HG03108 (cell line): ENCODE data around the gene IBTK.
A peak's percentile ranks its signal among the peaks of the same experiment; 100 is the strongest.
"Not testable (repeated sequence)": the region's sequence is repeated elsewhere in the genome, so short reads cannot be mapped to it uniquely, and the experiment has no call there.

ENCODE experiments used
- ATAC-seq: cut with Tn5 transposase; IDR thresholded peaks from one replicate; pipeline ENCODE4 v1.9.1; 2021; ENCODE audit warnings: moderate library complexity; ENCODE audit not compliant: unreplicated experiment

The IBTK gene

DNA sequence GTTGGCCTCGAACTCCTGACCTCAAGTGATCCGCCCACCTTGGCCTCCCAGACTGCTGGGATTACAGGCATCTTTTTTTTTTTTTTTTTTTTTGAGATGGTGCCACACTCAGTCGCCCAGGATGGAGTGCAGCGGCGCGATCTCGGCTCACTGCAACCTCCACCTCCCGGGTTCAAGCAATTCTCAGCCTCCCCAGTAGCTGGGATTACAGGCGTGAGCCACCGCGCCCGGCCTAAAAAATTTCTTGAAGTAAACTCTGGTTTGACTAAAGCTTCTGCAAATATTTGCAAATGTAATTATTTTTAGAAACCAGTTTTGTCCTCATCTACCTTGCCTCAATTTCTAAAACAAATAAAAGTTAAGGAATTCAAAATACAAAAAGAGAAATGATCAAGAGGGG lies 1.2 kb downstream of the IBTK start:
- ATAC-seq: no peak

- no peak for ATAC-seq
These were observed 2.2 kb downstream of the IBTK start for GRCh38 chr6:82245376-82245775.

DNA sequence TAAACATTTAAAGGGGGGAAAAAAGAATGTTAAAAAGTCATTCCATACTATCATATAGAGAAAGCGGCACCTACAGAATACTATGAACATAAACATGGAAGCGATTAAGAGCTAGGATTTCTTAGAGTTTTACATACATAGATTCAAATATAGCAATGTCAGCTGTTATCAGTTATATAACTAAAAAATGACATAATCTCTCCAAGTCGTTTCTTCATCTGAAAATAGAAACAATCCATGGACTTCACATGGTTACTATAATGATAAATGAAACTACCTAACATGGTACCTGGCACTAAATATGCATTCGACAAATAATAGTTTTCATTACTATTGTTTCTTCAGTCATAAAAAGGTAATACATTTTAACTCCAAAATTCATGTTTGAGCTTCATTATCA lies 3.7 kb downstream of the IBTK start:
- no peak for ATAC-seq

DNA sequence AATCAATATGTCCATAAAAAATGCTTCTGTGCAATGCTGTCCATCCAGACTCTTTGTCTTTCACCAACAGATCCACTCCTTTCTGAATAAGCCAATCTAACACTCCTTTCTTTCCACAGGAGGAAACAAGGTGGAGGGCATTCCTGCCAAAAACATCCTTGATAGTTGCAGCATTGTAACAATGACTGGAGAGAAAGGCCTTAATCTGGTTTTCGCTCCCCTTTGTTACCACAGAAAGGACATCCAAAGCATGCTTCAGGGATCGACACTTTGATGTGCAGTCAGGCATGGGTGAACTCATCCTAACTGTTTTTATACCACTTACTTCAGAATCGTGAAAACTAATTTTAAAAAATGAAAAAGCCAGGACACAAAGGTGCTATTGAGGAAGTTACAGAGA lies 7.4 kb downstream of the IBTK start:
- ATAC-seq: no peak

GRCh38 chr6:82239597-82239996 lies 7.9 kb downstream of the IBTK start:
- no peak for ATAC-seq

GRCh38 chr6:82237013-82237412 lies 10.5 kb downstream of the IBTK start:
- ATAC-seq: no peak

DNA sequence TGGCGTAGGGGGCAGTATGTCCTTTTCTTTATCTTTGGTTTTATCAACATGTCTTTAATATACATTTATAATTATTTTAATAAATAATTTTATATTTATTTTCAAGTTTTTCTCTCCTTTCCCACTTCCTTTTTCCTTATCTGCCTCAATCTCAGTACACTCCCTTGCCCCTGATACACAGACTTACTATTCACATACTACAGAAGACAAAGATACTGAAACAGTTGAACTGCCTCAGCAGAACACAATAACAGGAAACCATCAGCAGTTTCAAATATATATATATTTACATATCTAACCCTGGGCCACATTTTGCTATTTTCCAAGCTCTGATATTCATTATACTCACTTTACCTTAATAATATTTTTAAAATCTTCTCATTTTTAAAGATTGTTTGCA lies 19.8 kb downstream of the IBTK start:
- peak; percentile 89 for ATAC-seq

GRCh38 chr6:82220167-82220566 lies 27.4 kb downstream of the IBTK start:
- ATAC-seq: no peak

DNA sequence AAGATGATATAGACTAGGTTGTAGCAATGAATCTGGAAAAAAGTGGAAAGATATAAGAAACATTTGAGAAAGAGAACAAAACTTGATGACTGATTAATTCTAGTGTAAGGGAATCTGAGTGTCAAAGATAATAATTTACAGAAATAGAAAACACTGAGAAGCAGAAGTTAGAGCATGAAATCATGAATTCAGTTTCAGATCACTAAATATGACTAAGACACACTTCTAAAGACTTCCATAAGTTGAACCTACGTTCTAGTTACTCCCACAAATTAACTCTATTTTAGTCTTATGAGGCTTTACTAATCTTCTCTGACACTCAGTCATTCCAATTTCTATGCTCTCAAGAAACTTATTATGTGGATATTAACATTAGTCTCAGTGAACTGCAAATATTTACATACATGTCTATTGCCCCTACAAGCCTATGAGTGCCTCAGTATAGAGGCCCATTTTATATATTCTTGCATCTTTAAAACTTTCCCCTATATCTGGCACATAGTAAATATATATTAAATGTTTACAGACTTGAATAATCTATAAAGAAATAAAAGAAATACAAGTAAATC lies 30.4 kb downstream of the IBTK start:
- peak; percentile 94 for ATAC-seq

- ATAC-seq: no peak
These were observed 31.0 kb downstream of the IBTK start for GRCh38 chr6:82216549-82216948.

DNA sequence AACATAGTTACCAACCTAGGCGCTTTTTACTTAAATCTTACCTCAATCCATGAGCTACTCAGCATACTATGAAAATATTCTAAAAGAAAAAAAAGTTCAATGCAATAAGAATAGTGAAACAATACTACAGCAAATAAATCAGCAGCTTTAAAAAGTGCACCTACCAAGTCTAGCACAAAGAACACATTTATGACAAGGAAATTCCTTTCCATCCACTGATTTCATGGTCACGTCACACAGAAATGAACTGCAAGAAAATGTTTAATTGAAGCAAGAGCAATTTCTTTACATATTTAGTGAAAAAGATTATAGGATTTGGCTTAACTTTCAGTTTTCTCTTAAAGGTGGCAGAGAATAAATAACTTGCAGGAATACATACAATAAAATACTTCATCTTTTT lies 36.2 kb downstream of the IBTK start:
- no peak for ATAC-seq

- ATAC-seq: no peak
These were observed 38.6 kb downstream of the IBTK start for GRCh38 chr6:82208913-82209312.

- no peak for ATAC-seq
These were observed 41.6 kb downstream of the IBTK start for GRCh38 chr6:82205930-82206392.

GRCh38 chr6:82204020-82204419 lies 43.5 kb downstream of the IBTK start:
- ATAC-seq: no peak

GRCh38 chr6:82197784-82198183 lies 49.8 kb downstream of the IBTK start:
- ATAC-seq: no peak

- ATAC-seq: not testable (repeated sequence)
These were observed 50.3 kb downstream of the IBTK start for GRCh38 chr6:82197245-82197644.

- no peak for ATAC-seq
These were observed 51.4 kb downstream of the IBTK start for GRCh38 chr6:82196161-82196560.

DNA sequence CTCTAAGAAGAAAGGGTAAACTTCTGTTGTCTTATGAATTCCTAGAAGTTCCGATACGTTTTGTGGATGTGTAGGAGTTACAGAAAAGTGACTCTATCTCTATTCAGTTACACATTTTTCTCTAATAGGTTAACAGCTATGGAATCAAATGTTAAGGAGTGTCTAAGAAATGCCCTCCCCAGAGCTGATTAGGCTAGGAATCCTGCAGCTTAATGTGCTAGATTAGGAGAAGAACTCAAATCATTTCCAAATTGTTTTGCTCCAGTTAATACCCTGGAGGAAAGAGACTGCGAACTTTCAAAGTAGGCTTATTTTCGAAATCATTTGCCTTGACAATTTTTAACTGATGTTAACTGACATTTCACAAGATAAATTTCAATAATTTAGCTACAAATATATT lies 51.9 kb downstream of the IBTK start:
- ATAC-seq: no peak

DNA sequence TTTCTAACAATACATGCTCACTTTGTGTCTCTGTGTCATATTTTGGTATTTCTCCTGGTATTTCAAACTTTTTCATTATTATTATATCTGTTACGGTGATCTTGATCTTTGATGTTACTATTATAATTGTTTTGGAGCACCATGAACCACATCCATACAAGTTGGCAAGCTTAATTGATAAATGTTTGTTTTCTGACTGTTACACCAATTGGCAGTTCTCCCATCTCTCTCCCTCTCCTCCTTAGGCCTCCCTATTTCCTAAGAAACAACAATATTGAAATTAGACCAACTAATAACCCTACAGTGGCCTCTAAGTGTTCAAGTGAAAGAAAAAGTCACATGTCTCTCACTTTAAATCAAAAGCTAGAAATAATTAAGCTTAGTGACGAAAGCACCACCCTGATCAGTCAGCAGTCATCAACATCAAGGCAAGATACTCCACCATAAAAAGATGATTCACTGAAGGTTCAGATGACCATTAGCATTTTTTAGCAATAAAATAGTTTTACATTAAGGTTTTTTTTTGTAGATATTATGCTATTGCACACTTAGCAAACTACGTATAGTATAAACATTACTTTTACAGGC lies 61.5 kb downstream of the IBTK start:
- ATAC-seq: no peak

GRCh38 chr6:82183642-82184282 lies 63.8 kb downstream of the IBTK start:
- no peak for ATAC-seq

GRCh38 chr6:82182756-82183155 lies 64.8 kb downstream of the IBTK start:
- ATAC-seq: no peak

DNA sequence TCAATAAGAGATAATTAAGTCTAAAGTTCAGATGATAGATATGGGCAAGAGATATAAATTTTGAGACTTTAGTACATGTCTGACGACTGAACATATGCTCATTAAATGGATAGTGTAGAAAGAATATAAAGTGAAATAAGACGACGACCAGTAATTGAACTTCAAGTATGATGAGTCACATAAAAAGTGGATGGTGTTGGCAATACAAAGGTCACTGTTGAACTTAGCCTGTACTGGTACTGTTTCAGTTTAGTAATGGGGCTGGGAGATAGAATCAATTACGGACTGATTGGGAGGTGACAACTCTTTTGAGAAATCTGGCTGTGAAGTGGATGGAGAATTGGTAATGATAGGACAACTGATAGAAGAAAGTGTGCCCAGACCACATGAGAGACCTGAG lies 68.1 kb downstream of the IBTK start:
- ATAC-seq: no peak

- ATAC-seq: no peak
These were observed 68.8 kb downstream of the IBTK start for GRCh38 chr6:82178759-82179112.
